ENCODE data around the gene MIR17HG.

DNA sequence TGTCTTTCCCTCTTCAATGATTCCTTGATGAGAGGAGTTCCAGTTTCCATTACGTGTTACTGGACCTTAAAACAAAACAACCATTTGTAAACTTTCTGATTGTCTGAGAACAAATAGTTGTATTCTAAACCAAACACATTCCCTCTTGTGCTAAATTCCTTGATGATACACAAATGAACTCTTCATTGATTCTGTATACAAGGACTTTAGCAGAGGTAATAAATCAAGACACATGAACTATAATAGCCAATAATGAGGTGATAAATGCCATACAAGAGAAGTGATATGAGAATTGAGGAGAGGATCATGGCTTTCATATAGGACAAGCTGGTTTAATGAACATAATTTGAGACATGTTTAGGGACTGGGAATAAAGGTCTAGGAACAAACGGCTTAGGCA lies 37.4 kb downstream of the MIR17HG start:
- TF ChIP-seq CTCF (conservative IDR thresholded peaks at IDR 0.05; ENCODE audit: low read depth, low read length): no peak
- TF ChIP-seq EZH2 (IDR thresholded peaks at IDR 0.05; ENCODE audit: low read length, unreplicated experiment): no peak
- TF ChIP-seq EZH2phosphoT487 (IDR thresholded peaks at IDR 0.05; ENCODE audit: borderline replicate concordance, low read length): no peak
